ENCODE measurements around the gene WWOX.
A peak's percentile ranks its signal among the peaks of the same experiment; 100 is the strongest.

WWOX gene

GRCh38 chr16:79053577-79053976 lies 954.1 kb downstream of the WWOX start:
- FAIRE-seq = no peak

GRCh38 chr16:79054211-79054984 lies 954.9 kb downstream of the WWOX start:
- FAIRE-seq = no peak

GRCh38 chr16:79055251-79055970 lies 956.0 kb downstream of the WWOX start:
- FAIRE-seq = no peak

DNA sequence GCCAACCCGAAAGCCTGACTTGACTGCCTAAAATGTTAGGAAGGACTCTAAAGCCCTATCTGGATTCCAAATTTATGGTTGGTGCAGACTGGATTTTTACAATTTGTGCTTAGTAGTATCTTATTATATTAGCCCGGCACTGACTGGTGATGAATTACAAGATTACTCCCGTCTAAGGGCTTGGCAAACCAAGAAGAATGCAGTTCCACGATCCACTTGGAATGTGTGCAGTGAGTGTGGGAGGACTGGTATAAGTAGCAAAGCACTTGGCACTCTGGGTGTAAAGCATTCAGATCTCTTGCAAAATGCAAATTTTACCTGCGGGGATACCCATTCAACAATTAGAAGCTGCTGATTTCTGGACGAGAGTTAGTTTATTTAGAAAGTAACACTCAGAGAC lies 961.7 kb downstream of the WWOX start:
- no peak for FAIRE-seq

DNA sequence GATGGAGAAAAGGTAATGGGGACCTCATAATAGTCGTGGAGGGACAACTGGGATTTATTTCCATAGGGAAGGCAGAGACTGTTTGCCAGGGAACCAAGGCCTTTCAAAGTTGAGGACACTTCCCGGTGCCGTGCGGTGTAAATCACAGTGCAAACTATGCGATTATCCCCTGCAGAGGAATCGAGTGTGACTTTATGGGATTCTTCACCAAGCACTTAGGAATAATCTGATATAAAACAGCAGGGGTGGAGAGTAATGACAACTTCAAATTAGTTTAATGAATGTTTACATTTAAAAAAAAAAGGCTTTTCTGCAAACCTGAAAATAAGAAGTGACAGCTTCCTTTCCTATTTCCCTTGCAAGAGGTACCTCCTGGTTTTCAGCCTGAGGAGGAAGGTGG lies 962.9 kb downstream of the WWOX start:
- FAIRE-seq = no peak

DNA sequence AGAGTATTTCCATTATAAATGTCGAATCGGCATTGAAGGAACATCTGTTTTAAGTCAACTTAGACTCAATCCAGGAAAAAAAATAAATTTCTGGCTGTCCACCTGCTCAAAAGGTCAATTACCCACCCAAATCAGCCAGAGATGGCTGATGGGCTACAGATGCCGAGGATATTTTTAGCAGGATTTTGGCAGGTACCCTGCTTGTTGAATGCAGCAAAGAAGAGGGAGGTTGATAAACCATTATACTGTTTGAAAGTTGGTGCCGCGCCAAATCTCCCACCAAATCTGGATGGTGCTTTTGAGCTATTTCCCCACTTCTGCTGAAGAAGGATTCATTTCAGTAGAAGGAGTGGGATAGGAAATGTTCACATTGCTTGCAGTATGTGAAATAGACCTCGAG lies 963.4 kb downstream of the WWOX start:
- no peak for FAIRE-seq

DNA sequence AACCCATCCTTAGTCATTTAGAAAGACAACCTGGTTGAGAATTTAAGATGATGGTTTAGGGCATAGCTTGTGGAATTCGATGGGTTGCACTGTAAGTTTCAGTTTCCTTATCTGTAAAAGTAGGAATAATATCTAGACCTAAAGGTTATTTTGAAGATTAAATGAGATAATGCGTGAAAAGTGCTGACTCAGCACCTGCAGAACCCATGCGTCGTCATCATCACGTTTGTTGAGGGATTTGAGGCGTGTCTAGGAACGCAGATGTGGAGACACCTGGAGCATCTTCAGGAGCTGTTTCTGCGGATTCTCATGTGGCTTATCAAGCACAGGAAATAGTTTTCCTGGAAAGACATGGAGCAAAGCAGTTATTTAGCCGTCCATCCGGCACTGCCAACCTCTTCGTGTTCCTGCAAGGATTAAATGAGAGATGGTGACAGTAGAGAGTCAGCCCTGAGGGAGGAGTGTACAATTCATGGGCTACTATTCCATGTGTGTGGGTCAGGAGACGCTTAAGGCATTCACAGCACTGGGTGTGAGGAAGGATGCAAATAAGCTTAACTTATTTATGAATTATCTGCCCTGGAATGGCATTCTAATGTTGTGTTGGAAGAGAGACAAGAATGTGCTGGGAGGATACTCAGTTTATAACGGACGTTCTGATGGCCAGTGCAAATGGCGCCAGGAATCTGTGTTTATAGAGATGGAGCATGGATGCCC lies 965.0 kb downstream of the WWOX start:
- FAIRE-seq = no peak

GRCh38 chr16:79066561-79066960 lies 967.1 kb downstream of the WWOX start:
- no peak for FAIRE-seq

GRCh38 chr16:79067600-79067999 lies 968.1 kb downstream of the WWOX start:
- FAIRE-seq = no peak

- no peak for FAIRE-seq
Observed at GRCh38 chr16:79069121-79069520, 969.7 kb downstream of the WWOX start.

DNA sequence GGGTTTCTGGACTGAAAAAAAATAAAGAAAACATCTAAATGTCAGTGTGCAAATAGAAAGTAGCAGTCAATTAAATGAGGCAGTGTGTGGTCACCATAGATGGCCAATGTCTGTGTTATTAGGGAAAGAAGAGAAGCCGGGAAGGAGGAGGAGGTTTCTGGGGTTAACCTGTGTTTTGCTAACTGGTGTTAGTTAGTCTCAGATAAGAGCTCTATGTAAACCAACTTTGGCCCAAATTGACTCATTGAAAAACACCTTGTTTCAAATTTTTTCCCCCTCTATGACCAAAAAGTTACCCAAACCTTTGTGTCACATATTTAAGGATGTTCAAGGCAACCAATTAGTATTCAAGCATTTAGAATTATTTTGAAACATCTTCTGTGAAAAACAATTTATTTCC lies 970.2 kb downstream of the WWOX start:
- FAIRE-seq = no peak

GRCh38 chr16:79071424-79071823 lies 972.0 kb downstream of the WWOX start:
- no peak for FAIRE-seq

DNA sequence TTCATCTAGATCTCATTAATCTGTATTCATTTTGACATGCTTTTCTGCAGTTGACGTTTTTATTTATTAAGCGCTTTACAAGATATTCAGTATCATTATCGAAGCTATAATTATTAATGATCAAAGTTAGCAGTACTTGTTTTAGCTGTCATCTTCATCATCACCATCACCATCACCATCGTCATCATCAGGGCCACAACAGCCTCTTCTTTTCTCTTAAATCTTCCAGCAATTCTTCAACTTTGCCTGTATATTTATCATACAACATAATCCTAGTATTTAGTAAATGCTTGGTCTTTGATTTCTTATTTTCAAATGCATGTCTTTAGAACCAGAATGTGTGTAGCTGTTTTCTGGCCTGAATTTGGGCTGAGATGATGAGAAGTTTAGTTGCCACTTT lies 973.1 kb downstream of the WWOX start:
- FAIRE-seq = no peak

- no peak for FAIRE-seq
Observed at GRCh38 chr16:79073566-79073965, 974.1 kb downstream of the WWOX start.

DNA sequence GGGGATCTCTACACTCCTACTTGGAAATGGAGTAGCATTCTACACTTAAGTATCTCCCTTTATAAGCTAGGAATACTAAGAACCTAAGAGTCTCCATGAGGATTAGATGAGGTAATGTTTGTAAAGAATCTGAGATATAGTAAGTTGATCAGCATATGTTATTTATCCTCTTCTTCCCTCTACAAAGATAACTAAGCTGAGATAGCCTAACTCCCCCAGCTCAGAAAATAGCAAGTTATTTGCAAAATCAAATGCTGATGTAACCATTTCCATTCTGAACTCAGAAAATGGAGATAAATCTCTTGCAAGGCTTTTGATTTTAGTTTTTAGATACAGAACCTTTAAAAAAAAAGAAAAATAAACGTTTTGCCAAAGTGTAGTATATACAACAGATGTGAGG lies 975.1 kb downstream of the WWOX start:
- FAIRE-seq = no peak

GRCh38 chr16:79074951-79075350 lies 975.5 kb downstream of the WWOX start:
- peak; percentile 89 for FAIRE-seq

GRCh38 chr16:79076047-79076767 lies 976.8 kb downstream of the WWOX start:
- FAIRE-seq = no peak

DNA sequence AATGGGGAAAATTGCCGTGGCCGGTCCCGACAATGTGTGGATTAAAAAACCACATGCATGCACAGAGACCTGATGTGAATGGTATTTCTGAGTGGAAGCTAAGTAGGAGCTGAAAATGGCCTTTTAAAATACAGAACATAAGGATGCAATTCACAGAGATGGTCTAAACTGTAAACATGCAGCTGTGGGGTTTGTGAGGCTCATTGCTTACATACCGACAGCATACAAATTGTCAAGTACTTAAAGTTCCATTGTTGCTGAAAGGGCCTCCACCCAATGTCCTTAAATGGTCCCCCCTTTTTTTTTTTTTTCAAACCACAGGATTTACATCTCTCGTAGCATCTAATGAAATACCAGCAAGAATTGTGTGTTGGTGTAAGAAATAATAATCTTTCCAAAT lies 977.9 kb downstream of the WWOX start:
- FAIRE-seq = no peak

- no peak for FAIRE-seq
Observed at GRCh38 chr16:79079656-79080420, 980.4 kb downstream of the WWOX start.

DNA sequence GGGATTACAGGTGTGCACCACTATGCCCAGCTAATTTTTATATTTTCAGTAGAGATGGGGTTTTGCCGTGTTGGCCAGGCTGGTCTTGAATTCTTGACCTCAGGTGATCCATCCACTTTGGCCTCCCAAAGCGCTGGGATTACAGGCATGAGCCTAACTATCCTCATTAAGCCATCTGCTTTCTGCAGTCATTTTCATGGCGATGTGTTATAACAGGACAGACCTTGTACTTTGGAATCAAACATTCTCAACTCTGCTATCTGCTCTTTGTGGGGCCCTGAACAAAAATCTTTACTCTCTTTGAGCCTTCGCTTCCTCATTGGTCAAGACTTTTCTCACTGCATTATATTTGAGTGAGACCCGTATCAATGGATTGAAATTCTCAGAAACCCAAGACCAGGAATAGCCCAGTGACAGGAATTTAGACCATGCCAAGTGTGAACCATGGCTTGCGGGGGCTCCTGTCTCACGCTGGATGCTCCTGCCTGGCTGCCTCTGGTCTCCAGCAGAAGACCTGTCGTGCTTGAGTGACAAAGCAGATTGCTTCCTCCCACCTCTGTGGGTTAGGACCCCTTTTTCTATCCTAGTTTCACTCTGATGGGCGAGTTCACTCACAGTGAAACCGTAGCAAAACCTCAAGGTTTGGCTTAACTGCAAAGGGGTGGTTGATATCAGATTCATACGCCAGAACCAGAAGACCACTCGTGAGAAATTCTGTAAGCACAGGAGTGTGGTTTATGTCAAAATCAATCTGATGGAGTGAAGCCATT lies 982.0 kb downstream of the WWOX start:
- no peak for FAIRE-seq

- no peak for FAIRE-seq
Observed at GRCh38 chr16:79082970-79083369, 983.5 kb downstream of the WWOX start.
